PC-9 (cell line): ENCODE results near the gene XPC.

Experiments used
- EZH2 ChIP-seq: fragments of 200-600 bp; sonication (generic); IDR thresholded peaks from 2 replicates; pipeline ENCODE4 v1.8.0; 2017; ENCODE audit warnings: antibody characterized with exemption, low read depth
- TF ChIP-seq, protein P1 (sequence below): fragments of 200-600 bp; sonication (generic); conservative IDR thresholded peaks from 2 replicates; pipeline ENCODE4 v1.6.1; 2017; ENCODE audit warnings: mixed run types, antibody characterized with exemption, mild to moderate bottlenecking, moderate library complexity

- TF ChIP-seq, protein P1, sequence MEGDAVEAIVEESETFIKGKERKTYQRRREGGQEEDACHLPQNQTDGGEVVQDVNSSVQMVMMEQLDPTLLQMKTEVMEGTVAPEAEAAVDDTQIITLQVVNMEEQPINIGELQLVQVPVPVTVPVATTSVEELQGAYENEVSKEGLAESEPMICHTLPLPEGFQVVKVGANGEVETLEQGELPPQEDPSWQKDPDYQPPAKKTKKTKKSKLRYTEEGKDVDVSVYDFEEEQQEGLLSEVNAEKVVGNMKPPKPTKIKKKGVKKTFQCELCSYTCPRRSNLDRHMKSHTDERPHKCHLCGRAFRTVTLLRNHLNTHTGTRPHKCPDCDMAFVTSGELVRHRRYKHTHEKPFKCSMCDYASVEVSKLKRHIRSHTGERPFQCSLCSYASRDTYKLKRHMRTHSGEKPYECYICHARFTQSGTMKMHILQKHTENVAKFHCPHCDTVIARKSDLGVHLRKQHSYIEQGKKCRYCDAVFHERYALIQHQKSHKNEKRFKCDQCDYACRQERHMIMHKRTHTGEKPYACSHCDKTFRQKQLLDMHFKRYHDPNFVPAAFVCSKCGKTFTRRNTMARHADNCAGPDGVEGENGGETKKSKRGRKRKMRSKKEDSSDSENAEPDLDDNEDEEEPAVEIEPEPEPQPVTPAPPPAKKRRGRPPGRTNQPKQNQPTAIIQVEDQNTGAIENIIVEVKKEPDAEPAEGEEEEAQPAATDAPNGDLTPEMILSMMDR = no peak
- no peak for TF ChIP-seq EZH2
These were observed 43.5 kb upstream of the XPC start for GRCh38 chr3:14221902-14222301.
